Endodermal cell (in vitro differentiated cells): ENCODE results near the gene MX1. TPM values are rescaled to one million over a fixed set of nuclear protein-coding genes. Genes with fewer than 3 reads are reported as not detected.

ENCODE experiments used
- DNase-seq: peaks from one replicate; pipeline ENCODE4 v3.0.0-alpha.2; 2017
- H3K27ac ChIP-seq: 2 replicates; pipeline ENCODE4 v1.5.1; 2013; ENCODE audit warnings: mild to moderate bottlenecking, low read depth, low read length, moderate library complexity
- H3K27me3 ChIP-seq: 2 replicates; pipeline ENCODE4 v1.6.1; 2013; ENCODE audit warnings: mild to moderate bottlenecking, low read length, moderate library complexity; ENCODE audit not compliant: insufficient read depth, control insufficient read depth, poor library complexity, severe bottlenecking
- H3K36me3 ChIP-seq: 2 replicates; pipeline ENCODE4 v1.7.0; 2013; ENCODE audit warnings: mild to moderate bottlenecking, low read length, moderate library complexity; ENCODE audit not compliant: control insufficient read depth, insufficient read depth
- H3K4me1 ChIP-seq: one replicate; pipeline ENCODE4 v1.7.0; 2013; ENCODE audit warnings: low read length; ENCODE audit not compliant: control insufficient read depth, insufficient read depth
- H3K4me3 ChIP-seq: 2 replicates; pipeline ENCODE4 v1.5.1; 2013; ENCODE audit warnings: mild to moderate bottlenecking, low read length, moderate library complexity
- H3K9ac ChIP-seq: 2 replicates; pipeline ENCODE4 v1.6.1; 2013; ENCODE audit warnings: mild to moderate bottlenecking, low read length, moderate library complexity; ENCODE audit not compliant: poor library complexity, severe bottlenecking; ENCODE audit errors: extremely low read depth
- H3K9me3 ChIP-seq: 2 replicates; pipeline ENCODE4 v1.6.1; 2013; ENCODE audit warnings: mild to moderate bottlenecking, low read length, moderate library complexity; ENCODE audit not compliant: control insufficient read depth
- H3K27ac Mint-ChIP-seq: 2 replicates; pipeline ENCODE4 v1.8.0; 2020; ENCODE audit warnings: mixed read lengths
- H3K27me3 Mint-ChIP-seq: 2 replicates; pipeline ENCODE4 v1.8.0; 2021; ENCODE audit warnings: mild to moderate bottlenecking, mixed read lengths; ENCODE audit not compliant: insufficient read depth
- H3K36me3 Mint-ChIP-seq: 2 replicates; pipeline ENCODE4 v1.8.0; 2020; ENCODE audit warnings: low read depth, mixed read lengths
- H3K4me1 Mint-ChIP-seq: 2 replicates; pipeline ENCODE4 v1.8.0; 2020; ENCODE audit warnings: mixed read lengths
- H3K4me3 Mint-ChIP-seq: 2 replicates; pipeline ENCODE4 v1.8.0; 2020; ENCODE audit warnings: mild to moderate bottlenecking, moderate library complexity, mixed read lengths
- H3K9me3 Mint-ChIP-seq: 2 replicates; pipeline ENCODE4 v1.8.0; 2020; ENCODE audit warnings: mild to moderate bottlenecking, mixed read lengths
- CTCF ChIP-seq: fragments of 200-600 bp; sonication (generic); conservative IDR thresholded peaks from 2 replicates; pipeline ENCODE4 v1.5.0; 2021; ENCODE audit warnings: antibody characterized with exemption, mild to moderate bottlenecking
- WGBS, 2 experiments: methylation state at CpG; one replicate each; pipeline versions ENCODE4 v1.1.5 to v1.1.7; 2013; ENCODE audit warnings: missing lambda C conversion rate in 2 of 2, mixed read lengths in 1 of 2; ENCODE audit not compliant: insufficient coverage in 1 of 2, insufficient read length in 1 of 2; 5-methylcytosine and 5-hydroxymethylcytosine counted together
- total RNA-seq, 2 donors: library from RNA; stranded (reverse); fragmentation: NEBNext Ultra II Directional in 1 of 2; extraction: Animal tissue kit (Norgen Biotek cat#: 25700) in 1 of 2; gene quantifications; 2 replicates in 1 of 2; 3 replicates in 1 of 2; pipeline ENCODE4 v1.2.1, GENCODE V29; 2021

MX1 gene
- total RNA-seq, 2 donors from 2014 or later, result 0.42 to 0.84 TPM

DNA sequence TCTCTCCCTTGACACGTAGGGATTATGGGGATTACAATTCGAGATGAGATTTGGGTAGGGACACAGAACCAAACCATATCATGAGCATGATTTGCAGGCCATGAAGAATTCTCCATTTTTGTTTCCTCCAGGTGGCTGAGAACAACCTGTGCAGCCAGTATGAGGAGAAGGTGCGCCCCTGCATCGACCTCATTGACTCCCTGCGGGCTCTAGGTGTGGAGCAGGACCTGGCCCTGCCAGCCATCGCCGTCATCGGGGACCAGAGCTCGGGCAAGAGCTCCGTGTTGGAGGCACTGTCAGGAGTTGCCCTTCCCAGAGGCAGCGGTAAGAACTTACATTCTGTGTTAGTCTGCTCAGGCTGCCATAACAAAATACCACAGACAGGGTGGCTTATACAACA lies 9.7 kb downstream of the MX1 start:
- 91 to 95% methylated on average over 9 to 11 of the region's 11 CpGs for WGBS, 2 experiments
- no peak for DNase-seq
- no peak overlapping the region for H3K27ac Mint-ChIP-seq
- no peak overlapping the region for H3K4me3 Mint-ChIP-seq
- no peak overlapping the region for H3K4me3 ChIP-seq
- H3K4me1 Mint-ChIP-seq, result peaks cover 4% of the 10 kb centered on the region
- H3K9me3 ChIP-seq, result peaks cover 10% of the 10 kb centered on the region
- H3K36me3 Mint-ChIP-seq, result no peaks in the 10 kb centered on the region
- no peaks in the 10 kb centered on the region for H3K4me1 ChIP-seq
- H3K9ac ChIP-seq, result no peak overlapping the region
- peaks cover 17% of the 10 kb centered on the region for H3K9me3 Mint-ChIP-seq
- H3K27me3 ChIP-seq, result no peaks in the 10 kb centered on the region
- no peaks in the 10 kb centered on the region for H3K27me3 Mint-ChIP-seq
- H3K36me3 ChIP-seq, result no peaks in the 10 kb centered on the region
- TF ChIP-seq CTCF, result no peak
- H3K27ac ChIP-seq, result no peak overlapping the region

- Histone ChIP-seq H3K27me3 (no peaks in the 10 kb centered on the region), H3K9me3 (peaks cover 10% of the 10 kb centered on the region), H3K4me3 (no peak overlapping the region), H3K27ac (no peak overlapping the region), H3K36me3 (no peaks in the 10 kb centered on the region), H3K9ac (no peak overlapping the region), H3K4me1 (no peaks in the 10 kb centered on the region)
- no peak overlapping the region for H3K27ac Mint-ChIP-seq
- 67 to 74% methylated on average over 1 to 2 of the region's 2 CpGs for WGBS, 2 experiments
- no peak for TF ChIP-seq CTCF
- H3K4me3 Mint-ChIP-seq, result no peak overlapping the region
- H3K4me1 Mint-ChIP-seq, result peaks cover 4% of the 10 kb centered on the region
- H3K36me3 Mint-ChIP-seq, result no peaks in the 10 kb centered on the region
- H3K27me3 Mint-ChIP-seq, result no peaks in the 10 kb centered on the region
- DNase-seq, result no peak
- H3K9me3 Mint-ChIP-seq, result peaks cover 17% of the 10 kb centered on the region
These were observed 11.7 kb downstream of the MX1 start for GRCh38 chr21:41437729-41438128.

DNA sequence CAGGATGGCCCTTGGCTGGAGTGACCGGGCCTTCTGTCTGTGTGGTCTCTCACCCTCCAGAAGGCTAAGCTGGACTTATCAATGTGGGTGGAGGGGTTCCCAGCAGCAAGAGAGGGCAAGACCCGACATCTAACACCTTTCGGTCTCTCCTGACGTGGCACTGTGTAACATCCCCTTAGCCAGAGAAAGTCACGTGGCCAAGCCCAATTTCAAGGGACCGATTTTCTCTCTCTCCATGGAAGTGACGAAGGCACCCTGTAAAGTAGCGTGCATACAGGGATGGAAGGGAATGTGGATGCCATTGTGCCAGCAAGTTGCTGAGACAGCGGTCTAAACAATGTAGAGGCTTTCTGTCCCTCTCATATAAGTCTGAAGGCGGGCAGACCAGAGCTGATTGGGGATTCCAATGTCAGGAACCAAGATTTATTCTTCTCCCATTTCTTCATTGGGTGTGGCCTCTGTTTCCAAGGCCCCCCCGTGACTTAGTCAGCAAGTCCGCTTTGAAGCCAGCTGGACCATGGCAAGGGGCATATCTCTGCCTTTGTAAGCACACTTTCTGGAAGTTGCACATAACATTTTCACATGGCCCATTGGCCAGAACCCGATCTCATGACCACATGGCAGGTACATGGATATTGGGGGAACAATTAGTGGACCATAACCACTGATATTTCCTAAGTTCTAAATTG lies 12.5 kb downstream of the MX1 start:
- H3K27ac ChIP-seq, result no peak overlapping the region
- no peak overlapping the region for H3K4me3 ChIP-seq
- H3K9me3 ChIP-seq, result peaks cover 10% of the 10 kb centered on the region
- DNase-seq, result no peak
- no peaks in the 10 kb centered on the region for H3K36me3 Mint-ChIP-seq
- no peaks in the 10 kb centered on the region for H3K27me3 Mint-ChIP-seq
- H3K4me1 Mint-ChIP-seq, result peaks cover 4% of the 10 kb centered on the region
- H3K27ac Mint-ChIP-seq, result no peak overlapping the region
- H3K36me3 ChIP-seq, result no peaks in the 10 kb centered on the region
- WGBS, 2 experiments, result 91 to 95% methylated on average over 10 to 13 of the region's 13 CpGs
- H3K9ac ChIP-seq, result no peak overlapping the region
- H3K9me3 Mint-ChIP-seq, result peaks cover 17% of the 10 kb centered on the region
- H3K27me3 ChIP-seq, result no peaks in the 10 kb centered on the region
- H3K4me1 ChIP-seq, result no peaks in the 10 kb centered on the region
- no peak overlapping the region for H3K4me3 Mint-ChIP-seq
- no peak for TF ChIP-seq CTCF
